ENCODE results near the gene HVCN1.
A peak's percentile ranks its signal among the peaks of the same experiment; 100 is the strongest.

HVCN1 gene

DNA sequence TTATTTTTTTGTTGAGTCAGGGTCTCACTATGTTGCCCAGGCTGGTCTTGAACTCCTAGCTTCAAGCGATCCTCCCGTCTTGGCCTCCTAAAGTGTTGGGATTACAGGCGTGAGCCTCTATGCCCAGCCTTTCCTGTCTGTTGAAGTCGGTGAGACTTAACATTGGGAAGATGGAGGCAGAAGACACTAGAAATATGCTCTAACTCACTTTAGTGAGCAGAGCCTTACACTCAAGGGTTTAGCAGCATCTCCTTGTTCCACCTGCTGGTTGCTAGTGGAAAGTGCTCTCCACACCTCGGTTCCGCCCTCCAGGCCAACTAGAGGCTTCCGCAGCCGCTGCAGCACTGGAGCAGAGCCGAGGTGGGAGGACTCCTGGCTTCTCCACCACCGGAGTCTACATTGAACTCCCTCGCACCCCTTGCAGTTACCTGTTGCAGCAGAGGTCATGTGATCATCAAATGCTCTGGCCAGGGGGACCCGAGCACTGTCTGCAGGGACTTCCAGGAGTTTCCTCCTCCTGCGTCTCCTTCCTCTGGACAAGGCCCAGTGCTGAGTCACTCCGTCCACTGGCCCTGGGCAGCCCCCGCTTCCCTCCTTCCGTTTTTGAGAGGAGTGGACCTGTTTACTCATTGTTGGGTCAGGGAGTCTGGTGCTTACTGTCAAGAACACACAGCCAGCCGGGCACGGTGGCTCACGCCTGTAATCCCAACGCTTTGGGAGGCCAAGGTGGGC is 9.4 kb upstream of the HVCN1 start:
- peak; percentile 73 for DNase-seq (ENCODE audit: low spot score)

DNA sequence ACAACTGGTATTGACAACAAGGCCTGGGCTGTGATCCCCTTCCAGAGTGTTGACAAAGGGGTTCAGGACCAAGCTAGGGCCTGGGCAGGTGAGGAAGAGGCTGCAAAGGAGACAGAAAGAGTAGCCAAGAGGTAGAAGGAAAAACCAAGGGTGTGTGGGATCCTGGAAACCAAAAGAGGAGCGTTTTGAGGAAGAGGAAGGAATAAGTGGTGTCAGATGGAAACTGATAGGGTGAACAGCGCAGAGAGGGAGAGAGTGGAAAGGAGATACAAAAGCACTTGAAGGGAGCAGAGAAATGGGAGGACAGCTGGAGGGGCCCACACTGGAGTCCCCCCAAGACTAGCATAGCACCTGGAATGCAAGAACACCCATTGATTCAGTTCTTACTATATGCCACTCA is 8.3 kb upstream of the HVCN1 start:
- DNase-seq (ENCODE audit: low spot score), result no peak

DNA sequence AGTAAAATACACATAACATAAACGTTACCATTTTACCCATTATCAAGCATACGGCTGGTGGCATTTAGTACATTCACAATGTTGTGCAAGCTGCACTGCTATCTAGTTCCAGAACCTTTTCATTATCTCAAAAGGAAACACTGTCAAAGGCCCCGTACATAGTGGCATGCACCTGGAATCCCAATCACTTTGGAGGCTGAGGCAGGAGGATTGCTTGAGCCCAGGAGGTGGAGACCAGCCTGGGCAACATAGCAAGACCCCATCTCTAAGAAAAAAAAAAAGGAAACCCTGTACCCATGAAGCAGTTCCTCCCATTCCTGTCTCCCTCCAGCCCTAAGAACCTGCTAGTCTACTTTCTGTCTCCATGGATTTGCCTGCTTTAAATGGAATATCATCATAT is 7.4 kb upstream of the HVCN1 start:
- DNase-seq (ENCODE audit: low spot score), result no peak

DNA sequence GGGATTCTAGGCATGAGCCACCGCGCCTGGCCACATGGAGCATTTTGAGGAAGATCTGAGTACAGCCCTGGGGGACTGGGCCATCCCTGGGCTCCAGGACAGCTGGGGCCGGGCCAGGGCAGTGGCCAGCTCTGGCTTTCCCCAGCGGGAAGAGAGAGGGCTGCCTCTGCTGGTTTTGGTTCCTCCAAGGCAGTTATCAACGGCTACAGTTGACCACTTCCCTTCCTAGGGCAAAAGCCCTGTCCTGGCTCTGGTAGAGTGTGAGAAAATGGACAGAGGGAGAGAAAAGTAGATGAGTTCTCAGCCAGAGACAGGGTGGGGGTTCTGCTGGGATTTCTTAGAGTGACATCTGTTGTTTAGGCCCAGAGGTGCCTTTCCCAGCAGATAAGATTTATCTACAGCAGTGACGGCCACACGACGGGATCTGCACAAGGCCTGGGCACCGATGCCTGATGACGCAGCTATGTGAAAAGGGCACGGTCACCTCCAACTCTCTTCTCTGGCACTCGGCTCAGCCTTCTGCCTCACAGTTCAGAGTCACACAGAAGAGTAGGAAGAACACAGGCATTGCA is 5.5 kb upstream of the HVCN1 start:
- DNase-seq (ENCODE audit: low spot score), result no peak

DNA sequence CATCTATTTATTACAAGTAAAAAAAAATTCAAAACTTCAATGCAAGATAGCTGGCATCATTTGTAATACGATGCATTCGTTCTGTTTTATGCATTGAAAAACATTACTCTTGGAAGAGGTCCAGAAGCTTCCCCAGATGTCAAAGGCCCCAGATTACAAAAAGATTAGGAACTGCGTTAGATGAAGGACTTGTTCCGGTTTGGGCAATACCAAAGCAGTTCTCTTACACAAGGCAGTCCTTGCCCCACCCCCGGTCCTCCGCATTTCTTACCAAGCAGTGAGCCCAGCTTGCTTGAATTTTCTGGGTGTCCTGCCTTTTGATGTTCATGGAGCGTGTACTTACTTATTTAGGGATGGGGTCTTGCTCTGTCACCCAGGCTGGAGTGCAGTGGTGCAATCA is 4.8 kb upstream of the HVCN1 start:
- DNase-seq (ENCODE audit: low spot score), result no peak

DNA sequence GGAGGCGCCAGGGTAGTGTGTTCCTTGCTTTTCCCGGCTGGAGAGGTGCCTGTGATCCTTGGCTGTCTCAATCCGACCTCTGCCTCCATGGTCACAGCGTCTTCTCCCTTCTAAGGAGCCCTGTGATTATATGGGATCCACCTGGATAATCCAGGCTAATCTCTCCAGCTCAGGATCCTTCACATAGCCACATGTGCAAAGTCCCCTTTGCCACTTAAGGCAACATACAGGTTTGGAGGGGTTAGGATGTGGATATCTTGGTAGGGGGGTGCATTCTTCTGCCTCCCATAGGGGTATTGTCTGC is 1.2 kb upstream of the HVCN1 start:
- DNase-seq (ENCODE audit: low spot score), result no peak

DNA sequence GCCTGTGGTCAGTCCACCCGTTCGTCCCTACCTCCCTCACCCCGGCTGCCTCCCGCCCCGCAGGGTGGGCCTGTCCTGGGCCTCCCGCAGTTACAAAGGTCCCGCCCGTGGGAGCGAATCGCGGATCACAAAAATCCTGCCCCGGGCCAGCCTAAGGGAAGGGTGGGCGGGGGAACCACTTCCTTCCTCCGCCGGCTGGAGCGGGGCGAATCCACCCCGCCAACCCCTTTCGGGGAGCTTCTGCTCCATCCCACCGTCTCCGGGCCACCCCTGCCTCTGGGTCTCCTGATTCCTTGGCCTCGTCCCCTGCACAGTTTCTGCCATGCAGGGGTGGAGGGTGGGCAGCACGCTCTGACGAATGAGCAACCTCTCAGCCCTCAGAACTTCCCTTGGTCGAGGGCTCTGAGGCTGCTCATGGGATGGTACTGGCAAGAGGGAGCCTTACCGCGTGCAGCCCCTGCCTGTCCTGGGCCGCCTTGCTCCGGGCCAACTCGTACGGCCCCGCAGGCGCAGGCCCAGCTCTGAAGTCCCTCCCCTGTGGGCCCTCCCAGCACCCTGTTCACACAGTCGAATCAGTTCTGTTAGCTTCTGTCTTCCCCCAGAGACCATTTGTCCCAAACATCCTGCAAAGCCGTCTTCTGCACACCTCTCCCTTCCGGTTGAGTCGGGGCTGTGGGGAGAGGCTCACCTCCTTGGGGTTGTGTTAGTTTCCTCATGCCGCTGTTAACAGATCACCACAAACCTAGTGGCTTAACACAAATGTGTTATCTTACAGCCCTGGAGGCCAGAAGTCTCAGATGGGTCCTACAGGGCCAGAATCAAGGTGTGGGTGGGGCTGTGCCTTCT is 589 bp upstream of the HVCN1 start:
- peak; percentile 63 for DNase-seq (ENCODE audit: low spot score)

DNA sequence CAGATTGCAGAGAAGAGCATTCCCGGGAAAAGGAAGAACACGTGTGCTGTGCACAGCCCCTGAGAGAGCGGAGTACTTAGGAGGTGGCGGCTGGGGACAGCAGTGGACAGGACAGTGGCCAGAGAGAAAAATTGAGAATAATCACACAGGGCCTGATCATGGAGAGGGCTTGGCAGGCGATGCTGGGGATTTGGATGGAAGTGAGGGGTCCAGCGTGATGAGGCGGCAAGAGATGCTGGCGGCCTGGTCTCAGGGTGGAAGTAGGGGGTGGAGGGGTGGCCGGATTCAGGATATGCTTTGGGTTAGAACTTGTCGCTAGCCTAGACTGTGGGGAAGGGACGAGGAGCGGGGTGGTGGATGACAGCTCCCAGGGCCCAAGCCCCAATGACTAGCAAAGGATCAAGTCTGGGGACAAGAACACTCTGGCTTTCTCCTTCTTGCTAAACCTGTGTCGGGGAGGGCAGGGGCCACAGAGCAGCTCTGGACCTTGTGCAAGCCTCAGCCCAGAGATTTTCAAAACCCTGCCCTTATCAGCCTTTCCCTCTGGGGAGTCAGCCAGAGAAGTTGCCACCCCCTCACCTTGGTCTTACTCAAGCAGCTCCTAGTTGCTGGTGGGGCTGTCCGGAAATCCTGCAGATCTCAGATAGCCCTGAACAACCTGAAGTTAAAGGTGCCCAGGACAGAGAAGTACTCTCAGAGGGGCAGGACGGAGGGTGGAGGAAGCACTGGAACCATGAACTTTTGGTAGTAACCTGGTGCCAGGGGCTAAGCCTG is 1.3 kb downstream of the HVCN1 start:
- no peak for DNase-seq (ENCODE audit: low spot score)

DNA sequence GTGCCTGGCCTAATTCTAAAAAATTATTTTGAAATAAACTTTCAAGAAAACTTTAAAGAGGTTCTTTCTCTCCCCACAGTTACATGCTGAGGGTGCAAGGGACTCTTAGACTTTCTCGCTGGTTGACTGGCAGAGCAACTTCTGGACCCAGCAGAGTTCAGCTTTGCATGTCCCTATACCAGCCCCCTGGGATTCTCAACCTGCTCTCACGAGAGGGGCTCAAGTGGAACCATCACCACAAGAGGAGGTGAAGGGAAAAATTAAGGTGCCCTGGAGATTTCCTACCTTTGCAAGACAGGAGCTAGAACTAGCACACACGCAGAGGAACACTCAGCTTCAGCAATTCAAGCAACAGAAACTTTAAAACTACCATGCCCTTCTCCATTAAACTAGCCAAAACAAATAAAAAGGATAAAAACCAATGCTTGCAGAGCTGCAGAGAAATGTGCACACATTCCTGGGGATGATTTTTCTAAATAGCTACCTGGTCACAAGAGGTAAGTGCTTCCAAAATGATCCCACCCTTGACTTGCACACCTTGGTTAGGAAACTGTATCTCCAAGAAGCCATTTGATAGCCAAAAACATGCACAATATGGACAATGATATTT is 2.5 kb downstream of the HVCN1 start:
- no peak for DNase-seq (ENCODE audit: low spot score)

DNA sequence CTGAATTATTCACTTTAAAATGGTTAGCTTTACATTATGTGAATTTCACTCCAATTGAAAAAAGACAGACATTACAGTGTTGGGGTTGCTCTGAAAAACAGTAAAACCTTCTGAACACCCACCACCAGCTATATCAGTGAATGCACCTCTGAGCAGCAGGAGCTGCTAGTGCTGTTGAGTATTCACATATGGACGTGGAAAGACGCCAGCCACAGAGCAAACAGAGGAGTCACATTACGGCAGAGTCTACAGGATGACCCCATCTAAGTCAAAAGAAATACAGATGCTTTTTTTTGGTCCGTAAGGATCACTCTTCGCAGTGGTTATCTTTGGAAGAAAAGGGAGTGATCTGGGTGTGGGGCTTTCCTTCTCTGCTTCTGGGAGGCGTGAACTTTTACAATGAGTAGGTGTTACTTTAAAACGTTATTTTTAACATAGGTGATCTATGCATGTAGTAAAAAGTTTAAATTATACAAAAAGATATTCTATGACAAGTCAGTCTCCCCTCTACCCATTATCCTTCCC is 4.5 kb downstream of the HVCN1 start:
- no peak for DNase-seq (ENCODE audit: low spot score)

DNA sequence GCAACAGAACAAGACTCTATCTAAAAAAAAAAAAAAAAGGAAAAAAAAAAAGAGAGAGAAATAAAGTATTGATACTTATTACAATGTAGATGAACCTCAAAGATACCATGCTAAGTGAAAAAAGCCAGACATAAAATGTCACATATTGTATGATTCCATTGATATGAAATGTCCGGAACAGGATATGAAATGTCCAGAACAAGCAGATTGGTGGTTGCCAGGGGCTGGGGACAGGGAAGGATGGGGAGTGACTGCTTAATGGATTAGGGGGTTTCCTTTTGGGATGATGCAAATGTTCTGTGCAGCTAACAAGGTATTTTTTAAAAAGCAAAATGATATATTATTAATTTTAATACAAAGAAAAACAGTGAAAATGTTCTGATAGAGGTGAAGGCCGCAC is 5.0 kb downstream of the HVCN1 start:
- DNase-seq (ENCODE audit: low spot score), result no peak

DNA sequence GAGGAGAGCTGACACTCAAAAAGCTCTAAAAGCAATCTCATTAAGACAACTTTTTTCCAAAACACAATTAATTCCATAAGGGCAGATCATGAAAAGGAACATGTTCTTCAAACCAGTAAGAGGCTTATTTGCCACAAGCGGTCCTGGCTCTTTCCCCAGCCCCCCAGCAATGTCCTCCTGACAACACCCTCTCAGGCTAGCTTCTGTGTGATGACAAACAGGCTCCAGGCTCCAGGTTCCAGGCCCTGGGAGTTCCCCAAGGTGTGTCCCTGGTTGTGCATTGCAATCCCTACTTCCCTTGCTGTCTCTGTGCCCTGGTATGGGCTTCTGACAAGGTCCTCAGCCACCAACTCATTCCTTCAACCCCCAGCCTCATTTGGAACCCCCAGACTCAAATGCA is 8.9 kb downstream of the HVCN1 start:
- DNase-seq (ENCODE audit: low spot score), result no peak

DNA sequence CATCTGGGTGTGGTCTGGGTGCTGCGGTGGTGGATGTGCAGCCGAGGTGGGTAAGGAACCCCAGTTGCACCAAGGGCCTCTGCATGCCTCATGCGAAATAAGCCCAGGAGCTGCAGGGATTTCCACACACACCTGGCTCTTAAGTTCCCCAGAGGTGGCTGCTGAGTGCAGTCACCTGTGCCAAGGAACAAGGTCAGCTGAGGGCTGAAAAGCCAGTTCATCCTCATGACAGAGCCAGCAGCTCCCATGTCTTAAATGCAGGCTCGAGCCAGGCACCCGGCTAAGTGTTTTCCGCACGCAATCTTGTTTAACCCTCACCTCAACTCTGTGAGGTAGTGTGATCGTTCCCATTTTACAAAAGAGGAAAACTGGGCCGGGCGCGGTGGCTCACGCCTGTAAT is 9.7 kb downstream of the HVCN1 start:
- no peak for DNase-seq (ENCODE audit: low spot score)

DNA sequence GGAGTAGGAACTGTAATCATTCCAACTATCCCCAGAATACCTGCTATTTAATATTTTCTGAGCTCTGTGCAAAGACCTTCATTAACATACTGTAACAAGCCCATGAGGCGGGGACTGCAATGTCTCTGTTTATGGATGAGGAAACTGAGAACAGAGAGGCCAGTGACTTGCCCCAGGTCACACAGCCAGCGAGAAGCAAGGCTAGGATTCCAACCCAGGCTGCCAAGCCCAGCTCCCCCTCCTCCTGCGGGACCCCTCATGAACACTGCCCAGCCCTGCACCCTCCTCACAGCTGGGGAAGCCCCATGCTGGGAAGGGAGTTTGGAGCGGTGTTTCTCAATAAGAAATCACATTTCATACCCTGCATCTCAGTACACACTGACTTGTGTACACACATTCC is 10.9 kb downstream of the HVCN1 start:
- no peak for DNase-seq (ENCODE audit: low spot score)

DNA sequence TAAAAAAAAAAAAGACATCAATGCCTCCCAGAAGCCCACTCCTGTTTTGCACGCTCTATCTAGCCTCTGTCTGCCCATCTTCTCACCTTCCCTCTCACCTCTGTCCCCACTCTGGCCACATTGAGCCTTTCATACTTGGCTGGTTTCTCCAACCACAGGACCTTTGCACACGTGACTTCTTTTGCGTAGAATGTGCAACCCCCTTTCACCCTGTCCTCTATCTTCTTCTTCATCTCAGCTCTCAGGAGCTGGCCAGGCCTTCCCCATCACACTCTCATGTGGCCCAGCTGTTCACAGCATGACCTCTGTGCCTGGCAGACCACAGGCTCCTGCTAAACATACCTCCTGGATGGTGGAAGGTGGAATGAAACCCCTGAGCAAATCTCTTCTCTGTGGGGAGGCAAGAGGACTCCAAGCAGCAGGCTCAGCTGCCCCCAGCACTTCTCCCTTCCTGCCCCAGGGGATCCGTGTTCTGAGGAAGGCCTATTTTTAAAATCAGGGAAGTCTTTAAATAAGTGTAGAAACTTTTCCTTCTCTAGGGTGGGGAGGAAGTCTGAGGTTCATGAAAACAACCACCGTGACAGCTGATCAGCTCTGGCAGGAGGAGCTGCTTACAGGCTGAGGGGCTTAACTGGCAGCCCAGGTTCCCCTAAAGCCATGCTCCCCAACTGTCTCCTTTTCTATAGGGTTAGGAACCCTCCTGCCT is 11.6 kb downstream of the HVCN1 start:
- no peak for DNase-seq (ENCODE audit: low spot score)

DNA sequence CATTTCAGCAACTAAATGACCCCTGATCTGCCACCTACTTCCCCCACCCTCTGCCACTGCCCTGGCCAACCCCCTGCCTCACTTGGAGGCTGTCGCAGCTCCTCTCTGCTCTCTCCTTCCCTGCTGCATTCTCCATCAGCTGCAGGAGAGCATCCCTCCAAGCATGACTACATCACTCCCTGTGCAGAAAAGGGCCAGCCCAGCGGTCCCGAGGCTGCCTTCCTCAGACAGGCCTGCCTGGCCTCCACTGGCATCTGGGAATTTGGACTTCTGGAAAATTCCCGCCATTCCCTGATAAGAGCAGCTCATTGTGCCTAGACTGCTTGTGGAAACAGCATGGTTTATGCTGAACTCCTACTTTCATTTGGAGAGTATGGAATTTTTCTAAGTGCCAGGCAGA is 12.7 kb downstream of the HVCN1 start:
- DNase-seq (ENCODE audit: low spot score), result no peak

DNA sequence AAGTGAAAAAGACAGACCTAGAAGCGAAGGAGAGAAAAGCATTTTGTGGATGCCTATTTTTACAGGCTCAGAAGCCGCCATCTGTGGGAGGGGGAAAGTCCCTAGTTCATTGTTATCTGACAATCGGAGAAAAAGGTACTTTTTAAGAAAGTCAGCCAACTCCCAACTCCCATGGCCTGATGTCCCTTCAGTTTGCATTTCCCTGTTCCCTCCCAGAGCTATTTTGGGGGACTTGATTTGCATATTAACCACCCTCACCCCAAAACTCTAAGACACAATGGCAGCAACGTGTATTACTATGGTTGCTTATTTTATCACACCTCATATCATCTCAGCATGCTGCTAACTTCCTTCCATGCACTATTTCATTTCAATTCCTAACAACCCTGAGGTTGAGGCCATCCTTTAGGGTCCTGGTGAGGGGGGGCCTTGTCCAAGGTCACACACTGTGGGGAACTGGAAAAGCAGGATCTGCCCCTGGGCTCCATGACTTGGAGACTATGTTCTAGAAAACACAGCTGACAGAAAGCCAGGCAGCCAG is 18.7 kb downstream of the HVCN1 start:
- DNase-seq (ENCODE audit: low spot score), result no peak

DNA sequence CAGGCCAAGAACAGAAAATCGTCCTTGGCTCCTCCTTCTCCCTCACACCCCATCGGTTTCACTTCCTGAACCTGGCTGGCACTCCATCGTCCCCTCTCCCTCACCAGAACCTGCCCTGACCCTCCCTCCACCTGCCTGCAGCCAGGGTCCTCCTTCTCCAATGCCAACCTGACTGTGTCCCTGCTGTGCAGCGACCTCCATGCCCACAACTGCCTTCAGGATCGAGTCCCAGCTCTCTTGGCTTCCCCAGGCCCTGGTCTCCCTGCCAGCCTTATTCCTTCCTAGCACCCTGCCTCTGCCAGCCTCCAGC is 19.8 kb downstream of the HVCN1 start:
- DNase-seq (ENCODE audit: low spot score), result no peak

DNA sequence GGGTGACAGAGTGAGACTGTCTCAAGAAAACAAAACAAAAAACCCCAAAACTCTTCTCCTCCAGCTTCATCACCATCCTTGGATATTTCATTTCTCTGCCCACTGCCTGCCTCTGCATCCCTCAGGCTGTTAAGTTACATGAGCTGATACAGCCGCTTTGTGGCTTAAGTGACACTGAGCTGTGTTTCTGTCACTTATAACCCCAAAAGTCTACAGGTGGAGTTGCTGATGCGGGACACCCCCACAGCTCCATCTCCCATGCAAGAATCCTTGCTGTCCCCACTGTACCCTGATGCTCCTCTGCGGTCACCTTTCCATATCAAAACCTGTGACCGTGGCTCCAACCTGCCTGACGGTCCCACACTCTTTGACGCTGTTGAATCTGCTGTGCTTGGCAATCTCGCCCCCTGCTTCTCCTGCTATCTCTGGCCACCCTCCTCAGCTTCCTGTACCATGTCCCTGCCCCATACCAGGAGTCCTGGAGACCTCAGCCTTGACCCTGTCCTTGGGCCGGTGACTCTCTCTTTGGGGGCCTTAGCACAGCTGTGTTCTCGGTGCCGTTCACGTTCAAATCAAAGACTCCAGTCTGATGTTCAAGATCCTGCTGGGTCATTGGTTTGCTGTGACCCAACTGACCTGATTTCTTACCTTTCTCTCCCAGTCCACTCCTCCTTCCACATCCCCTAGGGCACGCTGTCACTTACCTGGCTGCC is 20.3 kb downstream of the HVCN1 start:
- DNase-seq (ENCODE audit: low spot score), result no peak

DNA sequence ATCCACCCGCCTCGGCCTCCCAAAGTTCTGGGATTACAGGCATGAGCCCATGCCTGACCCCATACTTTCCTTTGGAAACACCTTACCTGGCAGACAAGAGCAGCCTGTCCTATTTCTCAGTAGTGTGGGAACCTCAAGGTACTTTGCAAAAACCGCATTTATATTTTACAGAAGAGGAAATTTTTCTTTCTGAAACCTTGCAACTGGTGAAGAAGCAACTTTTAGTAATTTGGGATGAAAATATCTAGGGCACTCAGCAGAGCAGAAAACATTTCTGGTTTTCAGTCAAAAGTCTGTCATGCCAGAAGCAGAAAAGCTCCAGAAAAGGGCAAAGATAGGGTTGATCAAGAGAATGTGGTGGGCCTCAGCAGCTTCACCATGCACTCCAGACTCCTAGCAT is 21.2 kb downstream of the HVCN1 start:
- no peak for DNase-seq (ENCODE audit: low spot score)

DNA sequence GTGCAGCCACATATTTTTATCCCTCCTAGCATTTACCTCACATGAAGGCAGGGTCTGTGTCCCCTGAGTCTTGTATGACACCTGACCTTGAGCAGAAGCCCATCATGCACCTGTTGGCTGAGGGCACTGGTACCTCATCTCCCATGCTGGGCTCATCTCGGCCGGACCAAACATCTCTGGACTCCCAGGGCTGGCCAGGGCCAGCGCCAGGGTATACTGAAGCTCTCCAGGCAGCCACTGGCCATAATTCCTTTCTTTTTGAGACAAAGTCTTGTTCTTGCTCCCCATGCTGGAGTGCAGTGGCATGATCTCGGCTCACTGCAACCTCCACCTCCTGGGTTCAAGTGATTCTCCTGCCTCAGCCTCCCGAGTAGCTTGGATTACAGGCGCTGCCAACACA is 22.0 kb downstream of the HVCN1 start:
- no peak for DNase-seq (ENCODE audit: low spot score)

All from AG08396 (cell line).